Trophoblast cell (in vitro differentiated cells and primary cell): Measurements from ENCODE around the gene IL17REL.

Source experiments
- DNase-seq, 2 donors: peaks; one replicate each; pipeline ENCODE4 v3.0.0-alpha.2; 2016
- H2AFZ ChIP-seq: 2 replicates; pipeline ENCODE4 v1.6.1; 2013; ENCODE audit warnings: low read length, moderate library complexity, mild to moderate bottlenecking; ENCODE audit not compliant: insufficient read depth, poor library complexity
- H2AK5ac ChIP-seq: 2 replicates; pipeline ENCODE4 v1.6.1; 2013; ENCODE audit warnings: mild to moderate bottlenecking, low read length
- H2BK120ac ChIP-seq: 2 replicates; pipeline ENCODE4 v1.6.1; 2013; ENCODE audit warnings: low read length, mild to moderate bottlenecking, moderate library complexity; ENCODE audit not compliant: insufficient read depth, poor library complexity
- H2BK12ac ChIP-seq: 2 replicates; pipeline ENCODE4 v1.6.1; 2013; ENCODE audit warnings: mild to moderate bottlenecking, low read length, moderate library complexity
- H2BK5ac ChIP-seq: 2 replicates; pipeline ENCODE4 v1.6.1; 2013; ENCODE audit warnings: low read length, low read depth, moderate library complexity, mild to moderate bottlenecking; ENCODE audit not compliant: poor library complexity
- H3K14ac ChIP-seq: 2 replicates; pipeline ENCODE4 v1.6.1; 2013; ENCODE audit warnings: mild to moderate bottlenecking, low read length
- H3K18ac ChIP-seq: 2 replicates; pipeline ENCODE4 v1.6.1; 2013; ENCODE audit warnings: mild to moderate bottlenecking, low read length
- H3K23ac ChIP-seq: 2 replicates; pipeline ENCODE4 v1.6.1; 2013; ENCODE audit warnings: low read length
- H3K27ac ChIP-seq: 2 replicates; pipeline ENCODE4 v1.5.1; 2013; ENCODE audit warnings: low read depth, mild to moderate bottlenecking, inconsistent platforms, low read length, moderate library complexity
- H3K27me3 ChIP-seq: 2 replicates; pipeline ENCODE4 v1.6.1; 2013; ENCODE audit warnings: inconsistent platforms, mild to moderate bottlenecking, low read length, moderate library complexity; ENCODE audit not compliant: insufficient read depth
- H3K36me3 ChIP-seq, 2 experiments: 1 replicate in 1 of 2; 2 replicates in 1 of 2; pipeline ENCODE4 v1.6.1; 2013; ENCODE audit warnings: low read length in 2 of 2, mild to moderate bottlenecking in 2 of 2, moderate library complexity in 1 of 2; ENCODE audit not compliant: insufficient read depth in 2 of 2, control insufficient read depth in 1 of 2
- H3K4ac ChIP-seq: 2 replicates; pipeline ENCODE4 v1.6.1; 2013; ENCODE audit warnings: low read depth, mild to moderate bottlenecking, low read length, moderate library complexity
- H3K4me1 ChIP-seq, 2 experiments: 1 replicate in 1 of 2; 2 replicates in 1 of 2; pipeline ENCODE4 v1.6.1; 2013; ENCODE audit warnings: low read length in 2 of 2, mild to moderate bottlenecking in 2 of 2, moderate library complexity in 1 of 2; ENCODE audit not compliant: insufficient read depth in 2 of 2, control insufficient read depth in 1 of 2
- H3K4me2 ChIP-seq: 2 replicates; pipeline ENCODE4 v1.6.1; 2013; ENCODE audit warnings: inconsistent platforms, mild to moderate bottlenecking, low read length, moderate library complexity
- H3K4me3 ChIP-seq: 2 replicates; pipeline ENCODE4 v1.5.1; 2013; ENCODE audit warnings: mild to moderate bottlenecking, low read depth, low read length, inconsistent platforms
- H3K79me1 ChIP-seq: one replicate; pipeline ENCODE4 v1.6.1; 2013; ENCODE audit warnings: low read length
- H3K79me2 ChIP-seq: 2 replicates; pipeline ENCODE4 v1.6.1; 2013; ENCODE audit warnings: low read length, mild to moderate bottlenecking; ENCODE audit not compliant: control insufficient read depth, insufficient read depth, poor library complexity
- H3K9ac ChIP-seq: 2 replicates; pipeline ENCODE4 v1.6.1; 2013; ENCODE audit warnings: mild to moderate bottlenecking, low read length
- H3K9me3 ChIP-seq: 2 replicates; pipeline ENCODE4 v1.6.1; 2013; ENCODE audit warnings: low read depth, mild to moderate bottlenecking, control low read depth, inconsistent platforms, low read length; ENCODE audit not compliant: insufficient read depth
- H4K12ac ChIP-seq: 2 replicates; pipeline ENCODE4 v1.6.1; 2013; ENCODE audit warnings: low read depth, mild to moderate bottlenecking, low read length, moderate library complexity
- H4K8ac ChIP-seq: 2 replicates; pipeline ENCODE4 v1.6.1; 2013; ENCODE audit warnings: low read depth, mild to moderate bottlenecking, low read length, moderate library complexity
- H4K91ac ChIP-seq: one replicate; pipeline ENCODE4 v1.6.1; 2013; ENCODE audit warnings: low read depth, mild to moderate bottlenecking, low read length, moderate library complexity
- WGBS: extraction: QIAGEN DNeasy Blood & Tissue Kit; methylation state at CpG from one replicate; pipeline ENCODE4 v1.1.7; 2013; ENCODE audit warnings: missing lambda C conversion rate; ENCODE audit not compliant: insufficient read length, insufficient coverage; ENCODE audit errors: extremely low coverage; 5-methylcytosine and 5-hydroxymethylcytosine counted together

Gene IL17REL

GRCh38 chr22:49976439-49977175 lies 36.0 kb downstream of the IL17REL start:
- no CpG with 5 or more reads among the region's 15 CpGs for WGBS
- Histone ChIP-seq H3K9me3 (peaks cover 7% of the 10 kb centered on the region), H3K4me1 (peaks cover 0 to under 1% of the 10 kb centered on the region in 2 experiments), H4K91ac (no peak overlapping the region), H3K4me2 (no peak overlapping the region), H3K23ac (no peak overlapping the region), H2BK120ac (no peak overlapping the region), H3K9ac (no peak overlapping the region), H3K4me3 (no peak overlapping the region), H3K18ac (no peak overlapping the region), H2AFZ (no peak overlapping the region), H2AK5ac (no peak overlapping the region), H2BK12ac (no peak overlapping the region), H4K8ac (no peak overlapping the region), H3K4ac (no peak overlapping the region), H3K14ac (no peak overlapping the region), H2BK5ac (no peak overlapping the region), H3K79me1 (no peaks in the 10 kb centered on the region), H3K79me2 (no peaks in the 10 kb centered on the region), H4K12ac (no peak overlapping the region), H3K27me3 (no peaks in the 10 kb centered on the region), H3K27ac (no peak overlapping the region), H3K36me3 (no peaks in the 10 kb centered on the region)
- DNase-seq: peak; percentile 21 to 48

- Histone ChIP-seq H2BK120ac (no peak overlapping the region), H2BK5ac (no peak overlapping the region), H3K79me1 (peaks cover 4% of the 10 kb centered on the region), H3K9ac (no peak overlapping the region), H3K79me2 (no peaks in the 10 kb centered on the region), H3K14ac (no peak overlapping the region), H3K18ac (no peak overlapping the region), H3K27ac (no peak overlapping the region), H3K23ac (no peak overlapping the region), H2AFZ (no peak overlapping the region), H2AK5ac (no peak overlapping the region), H2BK12ac (no peak overlapping the region), H3K4me2 (no peak overlapping the region), H4K8ac (no peak overlapping the region), H3K27me3 (no peaks in the 10 kb centered on the region), H3K36me3 (no peaks in the 10 kb centered on the region), H3K4me3 (peak overlapping the region; percentile 38), H3K4me1 (peaks cover 4 to 8% of the 10 kb centered on the region in 2 experiments), H3K4ac (no peak overlapping the region), H3K9me3 (peaks cover 7% of the 10 kb centered on the region), H4K91ac (no peak overlapping the region), H4K12ac (no peak overlapping the region)
- DNase-seq: no peak
- no CpG with 5 or more reads among the region's 17 CpGs for WGBS
These were observed 36.8 kb downstream of the IL17REL start for GRCh38 chr22:49975543-49976389.

DNA sequence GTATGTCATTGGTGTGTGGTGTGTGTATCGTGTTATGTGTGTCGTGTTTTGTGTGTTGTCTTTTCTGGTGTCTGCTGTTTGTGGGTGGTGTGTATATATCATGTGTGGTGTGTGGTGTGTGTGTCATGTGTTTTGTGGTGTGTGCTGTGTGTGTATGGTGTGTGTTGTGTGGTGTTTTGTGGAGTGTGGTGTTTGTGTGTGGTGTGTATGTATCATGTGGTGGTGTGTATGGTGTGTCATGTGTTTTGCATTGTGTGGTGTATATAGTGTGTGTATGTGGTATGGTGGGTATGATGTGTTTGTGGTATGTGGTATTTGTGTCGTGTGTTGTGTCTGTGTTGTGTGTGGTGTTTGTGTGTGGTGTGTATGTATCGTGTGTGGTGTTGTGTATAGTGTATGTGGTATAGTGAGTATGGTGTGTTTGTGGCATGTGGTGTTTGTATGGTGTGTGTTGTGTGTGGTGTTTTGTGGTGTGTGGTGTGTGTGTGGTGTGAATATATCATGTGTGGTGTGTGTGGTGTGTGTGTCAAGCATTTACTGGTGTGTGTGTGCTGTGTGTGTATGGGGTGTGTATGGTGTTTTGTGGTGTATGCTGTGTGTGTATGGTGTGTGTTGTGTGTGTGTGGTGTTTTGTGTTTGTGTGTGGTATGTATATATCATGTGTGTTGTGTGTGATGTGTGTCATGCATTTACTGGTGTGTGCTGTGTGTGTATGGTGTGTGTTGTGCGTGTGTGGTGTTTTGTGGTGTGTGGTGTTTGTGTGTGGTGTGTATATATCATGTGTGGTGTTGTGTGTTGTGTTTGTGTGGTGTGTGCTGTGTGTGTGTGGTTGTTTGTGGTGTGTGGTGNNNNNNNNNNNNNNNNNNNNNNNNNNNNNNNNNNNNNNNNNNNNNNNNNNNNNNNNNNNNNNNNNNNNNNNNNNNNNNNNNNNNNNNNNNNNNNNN lies 39.3 kb downstream of the IL17REL start:
- Histone ChIP-seq H2BK5ac (no peak overlapping the region), H3K9me3 (peaks cover 10% of the 10 kb centered on the region), H2BK120ac (no peak overlapping the region), H3K4ac (no peak overlapping the region), H3K27me3 (no peaks in the 10 kb centered on the region), H4K12ac (no peak overlapping the region), H3K9ac (no peak overlapping the region), H4K91ac (no peak overlapping the region), H2AK5ac (no peak overlapping the region), H2BK12ac (no peak overlapping the region), H3K79me2 (no peaks in the 10 kb centered on the region), H2AFZ (no peak overlapping the region), H3K23ac (peak overlapping the region; percentile 16), H3K4me1 (peaks cover 13 to 15% of the 10 kb centered on the region in 2 experiments), H3K79me1 (peaks cover 6% of the 10 kb centered on the region), H3K4me2 (no peak overlapping the region), H3K27ac (no peak overlapping the region), H3K4me3 (peak overlapping the region; percentile 54), H3K36me3 (no peaks in the 10 kb centered on the region), H4K8ac (no peak overlapping the region), H3K14ac (no peak overlapping the region), H3K18ac (no peak overlapping the region)
- WGBS: over 99% methylated on average over 5 of the region's 5 CpGs
- DNase-seq: no peak
